Caco-2 (cell line): ENCODE measurements around the gene BEND7. TPM values are rescaled to one million over a fixed set of nuclear protein-coding genes. Genes with fewer than 3 reads are reported as not detected.

Experiments used
- BruUV-seq: library from RNA; stranded (reverse); fragments of 400-500 nt; replicated peaks from 2 replicates; lab custom pipeline; 2021; lab: Mats Ljungman, UMichigan
- CTCF ChIA-PET: fragments of 300-600 bp; sonication (Branson Sonifier 250); formaldehyde crosslinking; loops from one replicate; lab custom pipeline; 2022; ENCODE audit warnings: antibody characterized with exemption; lab: Charles Lee
- POLR2A ChIA-PET: fragments of 300-600 bp; sonication (Branson Sonifier 250); formaldehyde crosslinking; loops from one replicate; lab custom pipeline; 2022; ENCODE audit warnings: antibody characterized with exemption; lab: Charles Lee
- DNase-seq, 2 experiments: peaks; one replicate each; pipeline versions ENCODE4 v3.0.0 to v3.0.0-alpha.2; 2020 to 2022
- H3K27me3 ChIP-seq: replicated peaks from 2 replicates; pipeline ENCODE4 v1.6.0; 2011; ENCODE audit warnings: low read length; ENCODE audit not compliant: control insufficient read depth, insufficient read depth
- H3K36me3 ChIP-seq: 2 replicates; pipeline ENCODE4 v1.5.1; 2011; ENCODE audit warnings: low read length; ENCODE audit not compliant: control insufficient read depth, insufficient read depth
- H3K4me1 ChIP-seq: fragments of 250-450 bp; sonication (Bioruptor Pico); 2 replicates; pipeline ENCODE4 v1.5.1; 2020; ENCODE audit warnings: mild to moderate bottlenecking
- H3K4me3 ChIP-seq: 2 replicates; pipeline ENCODE4 v1.5.1; 2011; ENCODE audit warnings: low read depth, mild to moderate bottlenecking, control low read depth, low read length
- H3K9me3 ChIP-seq: fragments of 250-450 bp; sonication (Bioruptor Pico); 2 replicates; pipeline ENCODE4 v1.5.1; 2020; ENCODE audit warnings: mild to moderate bottlenecking, moderate library complexity
- H3K27ac Mint-ChIP-seq: one replicate; pipeline ENCODE4 v1.8.0; 2022; ENCODE audit warnings: mixed read lengths; ENCODE audit not compliant: unreplicated experiment
- H3K27me3 Mint-ChIP-seq: one replicate; pipeline ENCODE4 v1.8.0; 2022; ENCODE audit warnings: mixed read lengths; ENCODE audit not compliant: insufficient read depth, unreplicated experiment
- H3K36me3 Mint-ChIP-seq: one replicate; pipeline ENCODE4 v1.8.0; 2022; ENCODE audit warnings: mild to moderate bottlenecking, mixed read lengths; ENCODE audit not compliant: insufficient read depth, unreplicated experiment
- H3K4me1 Mint-ChIP-seq: one replicate; pipeline ENCODE4 v1.8.0; 2022; ENCODE audit warnings: low read depth, mixed read lengths; ENCODE audit not compliant: unreplicated experiment
- H3K4me3 Mint-ChIP-seq: one replicate; pipeline ENCODE4 v1.8.0; 2022; ENCODE audit warnings: mild to moderate bottlenecking, moderate library complexity, mixed read lengths; ENCODE audit not compliant: unreplicated experiment
- H3K9me3 Mint-ChIP-seq: one replicate; pipeline ENCODE4 v1.8.0; 2022; ENCODE audit warnings: mixed read lengths; ENCODE audit not compliant: unreplicated experiment
- intact Hi-C: fragments of 100-400 bp; cut with micrococcal nuclease; formaldehyde crosslinking; loops from one replicate; pipeline ENCODE4 v1.10.0; 2022; ENCODE audit not compliant: unreplicated experiment
- total RNA-seq: library from RNA; stranded (reverse); gene quantifications from 2 replicates; pipeline ENCODE4 v1.2.3, GENCODE V29; 2022
- TF ChIP-seq, protein P1 (sequence below), 2 experiments: fragments of 200-600 bp in 1 of 2; IDR thresholded peaks; 1 replicate in 1 of 2; 2 replicates in 1 of 2; pipeline versions ENCODE4 v1.5.1 to v1.8.0; 2011 to 2022; ENCODE audit warnings: antibody characterized with exemption in 1 of 2, control low read depth in 1 of 2, inconsistent platforms in 1 of 2, low read depth in 1 of 2, low read length in 1 of 2, mild to moderate bottlenecking in 1 of 2, moderate library complexity in 1 of 2; ENCODE audit not compliant: insufficient read depth in 1 of 2, severe bottlenecking in 1 of 2, unreplicated experiment in 1 of 2

BEND7 gene
- total RNA-seq, 1 experiment from 2014 or later, result 27.8 TPM

- peaks cover 9% of the 10 kb centered on the region for H3K27me3 Mint-ChIP-seq
- ChIA-PET CTCF (no interaction called here), POLR2A (no interaction called here)
- no peaks in the 10 kb centered on the region for H3K36me3 ChIP-seq
- H3K27ac Mint-ChIP-seq, result no peak overlapping the region
- H3K27me3 ChIP-seq, result no peaks in the 10 kb centered on the region; the same call in none of the 2 replicates
- H3K9me3 Mint-ChIP-seq, result peaks cover 21% of the 10 kb centered on the region
- no peak overlapping the region for H3K4me3 ChIP-seq
- no TSS peak for BruUV-seq
- H3K4me1 ChIP-seq, result no peaks in the 10 kb centered on the region
- DNase-seq, result no peak
- no peaks in the 10 kb centered on the region for H3K36me3 Mint-ChIP-seq
- intact Hi-C loops, result no loop called here
- TF ChIP-seq, protein P1, sequence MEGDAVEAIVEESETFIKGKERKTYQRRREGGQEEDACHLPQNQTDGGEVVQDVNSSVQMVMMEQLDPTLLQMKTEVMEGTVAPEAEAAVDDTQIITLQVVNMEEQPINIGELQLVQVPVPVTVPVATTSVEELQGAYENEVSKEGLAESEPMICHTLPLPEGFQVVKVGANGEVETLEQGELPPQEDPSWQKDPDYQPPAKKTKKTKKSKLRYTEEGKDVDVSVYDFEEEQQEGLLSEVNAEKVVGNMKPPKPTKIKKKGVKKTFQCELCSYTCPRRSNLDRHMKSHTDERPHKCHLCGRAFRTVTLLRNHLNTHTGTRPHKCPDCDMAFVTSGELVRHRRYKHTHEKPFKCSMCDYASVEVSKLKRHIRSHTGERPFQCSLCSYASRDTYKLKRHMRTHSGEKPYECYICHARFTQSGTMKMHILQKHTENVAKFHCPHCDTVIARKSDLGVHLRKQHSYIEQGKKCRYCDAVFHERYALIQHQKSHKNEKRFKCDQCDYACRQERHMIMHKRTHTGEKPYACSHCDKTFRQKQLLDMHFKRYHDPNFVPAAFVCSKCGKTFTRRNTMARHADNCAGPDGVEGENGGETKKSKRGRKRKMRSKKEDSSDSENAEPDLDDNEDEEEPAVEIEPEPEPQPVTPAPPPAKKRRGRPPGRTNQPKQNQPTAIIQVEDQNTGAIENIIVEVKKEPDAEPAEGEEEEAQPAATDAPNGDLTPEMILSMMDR (IDR thresholded peaks at IDR 0.05; ENCODE audit: insufficient read depth in 1 of 2, low read depth in 1 of 2, low read length in 1 of 2, severe bottlenecking in 1 of 2, unreplicated experiment in 1 of 2), result no peak
- H3K4me1 Mint-ChIP-seq, result no peaks in the 10 kb centered on the region
- no peak overlapping the region for H3K4me3 Mint-ChIP-seq
- peaks cover 7% of the 10 kb centered on the region for H3K9me3 ChIP-seq
These were observed 38.2 kb upstream of the BEND7 start for GRCh38 chr10:13567030-13567429.

DNA sequence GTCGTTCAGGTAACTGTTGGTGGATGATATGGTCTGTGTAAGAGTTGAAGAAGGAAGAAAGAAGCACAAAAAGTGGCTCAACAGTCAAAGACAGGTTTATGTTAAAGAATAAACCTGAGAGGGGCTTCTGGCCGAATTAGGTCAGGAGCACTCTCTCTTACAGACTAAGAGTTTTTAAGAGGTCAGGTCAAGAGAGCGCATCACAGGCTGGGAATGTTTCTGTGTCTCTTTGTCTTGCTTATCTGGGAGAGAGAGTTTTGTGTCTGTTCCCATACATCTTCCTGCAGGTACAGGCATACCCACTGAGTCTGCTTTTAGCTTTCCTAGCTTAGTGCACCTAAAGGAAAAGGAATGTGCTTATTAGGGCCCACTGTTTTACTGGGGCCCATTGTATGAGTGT, 35.8 kb upstream of the BEND7 start:
- Histone ChIP-seq H3K27me3 (no peaks in the 10 kb centered on the region; the same call in 1 of the 2 replicates), H3K4me3 (no peak overlapping the region), H3K4me1 (no peaks in the 10 kb centered on the region), H3K9me3 (peaks cover 7% of the 10 kb centered on the region), H3K36me3 (no peaks in the 10 kb centered on the region)
- CTCF ChIA-PET, result no interaction called here
- H3K4me1 Mint-ChIP-seq, result no peaks in the 10 kb centered on the region
- H3K4me3 Mint-ChIP-seq, result no peak overlapping the region
- no TSS peak for BruUV-seq
- peaks cover 21% of the 10 kb centered on the region for H3K9me3 Mint-ChIP-seq
- TF ChIP-seq, protein P1 (IDR thresholded peaks at IDR 0.05; ENCODE audit: insufficient read depth in 1 of 2, low read depth in 1 of 2, low read length in 1 of 2, severe bottlenecking in 1 of 2, unreplicated experiment in 1 of 2), result no peak
- H3K27me3 Mint-ChIP-seq, result peaks cover 4% of the 10 kb centered on the region
- no peaks in the 10 kb centered on the region for H3K36me3 Mint-ChIP-seq
- POLR2A ChIA-PET, result no interaction called here
- DNase-seq, result no peak
- intact Hi-C loops, result no loop called here
- no peak overlapping the region for H3K27ac Mint-ChIP-seq

GRCh38 chr10:13563481-13564445, 34.9 kb upstream of the BEND7 start:
- H3K4me3 ChIP-seq, result no peak overlapping the region
- DNase-seq, result no peak

More at GRCh38 chr10:13563481-13564445, 34.9 kb upstream of the BEND7 start:
- H3K4me3 Mint-ChIP-seq, result no peak overlapping the region
- no TSS peak for BruUV-seq
- intact Hi-C loops, result no loop called here
- Histone ChIP-seq H3K4me1 (no peaks in the 10 kb centered on the region), H3K36me3 (no peaks in the 10 kb centered on the region), H3K27me3 (no peaks in the 10 kb centered on the region; the same call in 1 of the 2 replicates), H3K9me3 (peaks cover 7% of the 10 kb centered on the region)
- H3K27me3 Mint-ChIP-seq, result peaks cover 4% of the 10 kb centered on the region
- CTCF ChIA-PET, result no interaction called here
- H3K4me1 Mint-ChIP-seq, result no peaks in the 10 kb centered on the region
- POLR2A ChIA-PET, result no interaction called here
- TF ChIP-seq, protein P1 (IDR thresholded peaks at IDR 0.05; ENCODE audit: insufficient read depth in 1 of 2, low read depth in 1 of 2, low read length in 1 of 2, severe bottlenecking in 1 of 2, unreplicated experiment in 1 of 2), result no peak
- peaks cover 21% of the 10 kb centered on the region for H3K9me3 Mint-ChIP-seq
- H3K36me3 Mint-ChIP-seq, result no peaks in the 10 kb centered on the region
- no peak overlapping the region for H3K27ac Mint-ChIP-seq
